GM12878 (cell line): ENCODE measurements around the gene GPR68. TPM values are rescaled to one million over a fixed set of nuclear protein-coding genes. Genes with fewer than 3 reads are reported as not detected.

Experiments
- ATAC-seq: fragments of 200-7000 bp; cut with Tn5 transposase; 3 replicates; pipeline ENCODE4 v1.9.1; 2020; ENCODE audit warnings: mild to moderate bottlenecking, moderate library complexity
- BruUV-seq: library from RNA; stranded (reverse); fragments of 400-500 nt; replicated peaks from 2 replicates; lab custom pipeline; 2021; lab: Mats Ljungman, UMichigan
- CTCF ChIA-PET: fragments of 300-600 bp; sonication (Branson Sonifier 250); formaldehyde crosslinking; extraction: SDS; loops from one replicate; lab custom pipeline; 2021; ENCODE audit warnings: inconsistent platforms; lab: Yijun Ruan, JAX
- POLR2A ChIA-PET: fragments of 350-600 bp; formaldehyde crosslinking; extraction: SDS; loops from one replicate; lab custom pipeline; 2021; ENCODE audit warnings: inconsistent platforms; lab: Charles Lee
- RAD21 ChIA-PET: fragments of 300-600 bp; sonication (Branson Sonifier 250); formaldehyde crosslinking; loops from one replicate; lab custom pipeline; 2023; ENCODE audit warnings: antibody characterized with exemption; ENCODE audit not compliant: unreplicated experiment; lab: Charles Lee
- SMC1A ChIA-PET: fragments of 300-600 bp; sonication (Branson Sonifier 250); formaldehyde crosslinking; loops from one replicate; lab custom pipeline; 2023; ENCODE audit not compliant: unreplicated experiment, uncharacterized antibody; lab: Charles Lee
- DNase-seq: peaks from one replicate; pipeline ENCODE4 v3.0.0-alpha.2; 2011; ENCODE audit warnings: low read depth, low spot score
- FAIRE-seq: peaks from 3 replicates; lab custom pipeline; 2011; peaks lifted over from hg19 to GRCh38; lab: Jason Lieb, UNC
- H2AFZ ChIP-seq: 2 replicates; pipeline ENCODE4 v1.6.0; 2011; ENCODE audit warnings: low read depth, low read length, control low read depth; ENCODE audit not compliant: control insufficient read depth
- H3K27ac ChIP-seq: 2 replicates; pipeline ENCODE4 v1.5.1; 2011; ENCODE audit warnings: control low read depth; ENCODE audit not compliant: control insufficient read depth, insufficient read depth
- H3K27me3 ChIP-seq, 2 experiments: replicated peaks in 1 of 2; 2 replicates each; pipeline versions ENCODE4 v1.6.0 to v1.6.1; 2011; ENCODE audit warnings: low read length in 1 of 2; ENCODE audit not compliant: control insufficient read depth in 2 of 2, insufficient read depth in 2 of 2
- H3K36me3 ChIP-seq, 2 experiments: 2 replicates each; pipeline ENCODE4 v1.5.1; 2011; ENCODE audit warnings: low read length in 1 of 2; ENCODE audit not compliant: control insufficient read depth in 2 of 2, insufficient read depth in 2 of 2
- H3K4me1 ChIP-seq: 2 replicates; pipeline ENCODE4 v1.6.1; 2011; ENCODE audit warnings: mild to moderate bottlenecking, low read length, moderate library complexity, mixed read lengths; ENCODE audit not compliant: control insufficient read depth, insufficient read depth
- H3K4me2 ChIP-seq: 2 replicates; pipeline ENCODE4 v1.6.0; 2011; ENCODE audit warnings: control low read depth; ENCODE audit not compliant: control insufficient read depth, insufficient read depth
- H3K4me3 ChIP-seq: fragments of 200-600 bp; sonication (generic); 2 replicates; pipeline ENCODE4 v1.5.1; 2016
- H3K79me2 ChIP-seq: 2 replicates; pipeline ENCODE4 v1.6.0; 2011; ENCODE audit warnings: low read length; ENCODE audit not compliant: control insufficient read depth, insufficient read depth
- H3K9ac ChIP-seq: 2 replicates; pipeline ENCODE4 v1.8.0; 2011; ENCODE audit warnings: low read length, control low read depth, mixed read lengths; ENCODE audit not compliant: control insufficient read depth, insufficient read depth
- H3K9me3 ChIP-seq: replicated peaks from 3 replicates; pipeline ENCODE4 v1.5.1; 2011; ENCODE audit warnings: mild to moderate bottlenecking, low read length; ENCODE audit not compliant: control insufficient read depth, insufficient read depth
- H4K20me1 ChIP-seq: 2 replicates; pipeline ENCODE4 v1.6.0; 2011; ENCODE audit not compliant: control insufficient read depth, insufficient read depth
- CHD2 ChIP-seq: IDR thresholded peaks from 2 replicates; pipeline ENCODE4 v1.6.1; 2011; ENCODE audit warnings: low read depth, low read length, improper control_type of control experiment, borderline replicate concordance
- DPF2 ChIP-seq: fragments of 450-650 bp; IDR thresholded peaks from 2 replicates; pipeline ENCODE4 v1.6.1; 2017; ENCODE audit warnings: mild to moderate bottlenecking
- NFXL1 ChIP-seq: fragments of 450-650 bp; IDR thresholded peaks from 2 replicates; pipeline ENCODE4 v1.6.1; 2017; ENCODE audit warnings: antibody characterized with exemption, mild to moderate bottlenecking, borderline replicate concordance
- NR2F1 ChIP-seq: fragments of 450-650 bp; conservative IDR thresholded peaks from 2 replicates; pipeline ENCODE4 v1.6.1; 2017; ENCODE audit warnings: mild to moderate bottlenecking
- PAX8 ChIP-seq: fragments of 450-650 bp; IDR thresholded peaks from 2 replicates; pipeline ENCODE4 v1.6.1; 2017; ENCODE audit warnings: mild to moderate bottlenecking, moderate library complexity
- POLR2AphosphoS5 ChIP-seq: IDR thresholded peaks from 2 replicates; pipeline ENCODE4 v1.6.1; 2011; ENCODE audit warnings: mild to moderate bottlenecking, low read length, inconsistent platforms
- RB1 ChIP-seq: fragments of 450-650 bp; formaldehyde crosslinking; IDR thresholded peaks from 2 replicates; pipeline ENCODE4 v1.6.1; 2017; ENCODE audit warnings: mild to moderate bottlenecking, borderline replicate concordance
- RBBP5 ChIP-seq: fragments of 200-600 bp; sonication (generic); conservative IDR thresholded peaks from 2 replicates; pipeline ENCODE4 v1.6.1; 2016
- SREBF1 ChIP-seq: IDR thresholded peaks from 2 replicates; pipeline ENCODE4 v1.6.1; 2012; ENCODE audit warnings: mild to moderate bottlenecking, low read length
- STAT1 ChIP-seq: fragments of 450-650 bp; conservative IDR thresholded peaks from 2 replicates; pipeline ENCODE4 v1.6.1; 2014; ENCODE audit warnings: antibody characterized with exemption, mild to moderate bottlenecking
- ZBED1 ChIP-seq: IDR thresholded peaks from 2 replicates; pipeline ENCODE4 v1.6.1; 2016; ENCODE audit warnings: borderline replicate concordance
- WGBS: methylation state at CpG from one replicate; pipeline ENCODE4 v1.1.6; 2016; ENCODE audit warnings: low lambda C conversion rate; ENCODE audit not compliant: insufficient replicate concordance, insufficient coverage; ENCODE audit errors: missing lambda C conversion rate; 5-methylcytosine and 5-hydroxymethylcytosine counted together
- in situ Hi-C: fragments of 300-500 bp; cut with MboI; formaldehyde crosslinking; loops from 9 replicates; pipeline ENCODE4 v1.14.3; 2018; ENCODE audit warnings: mixed read lengths
- intact Hi-C: fragments of 100-400 bp; cut with micrococcal nuclease; formaldehyde crosslinking; loops from one replicate; pipeline ENCODE4 v1.14.2; 2022; ENCODE audit not compliant: unreplicated experiment
- polyA plus RNA-seq, 11 experiments: library from polyadenylated mRNA; depleted of rRNA in 4 of 11; unstranded in 6 of 11; stranded (reverse) in 5 of 11; fragments of >200 nt; fragmentation: Nextera tagmentation in 4 of 11; fragmentation: Illumina TruSeq in 1 of 11; extraction: Ambion mirVana in 4 of 11; extraction: Trizol in 1 of 11; gene quantifications; 1 replicate in 1 of 11; 2 replicates in 10 of 11; pipeline versions ENCODE4 v1.2.1 to v1.2.3, GENCODE V29; 2011 to 2016; ENCODE audit warnings: inconsistent platforms in 2 of 11, missing spikeins in 2 of 11, low read depth in 1 of 11
- total RNA-seq, 4 experiments: library from RNA; depleted of rRNA in 3 of 4; stranded (reverse); fragments of >200 nt in 3 of 4; fragmentation: Illumina TruSeq in 1 of 4; extraction: Trizol in 1 of 4; gene quantifications; 2 replicates each; pipeline versions ENCODE4 v1.2.1 to v1.2.3, GENCODE V29; 2013 to 2021
- TF ChIP-seq, protein P1 (sequence below), 3 experiments: IDR thresholded peaks in 2 of 3; conservative IDR thresholded peaks in 1 of 3; 2 replicates each; pipeline ENCODE4 v1.5.1; 2011; ENCODE audit warnings: low read depth in 3 of 3, low read length in 3 of 3, mild to moderate bottlenecking in 3 of 3, control low read depth in 2 of 3, moderate library complexity in 2 of 3, inconsistent platforms in 1 of 3, mixed read lengths in 1 of 3; ENCODE audit not compliant: control insufficient read depth in 2 of 3, insufficient read depth in 1 of 3; ENCODE audit errors: extremely low read depth in 1 of 3

The GPR68 gene
- total and polyA plus RNA-seq, 10 of the 15 experiments (the other 5 are each of a cell fraction or from before 2014, with no cell fraction given) = 0.06 to 3.4 (median 1.8) TPM

DNA sequence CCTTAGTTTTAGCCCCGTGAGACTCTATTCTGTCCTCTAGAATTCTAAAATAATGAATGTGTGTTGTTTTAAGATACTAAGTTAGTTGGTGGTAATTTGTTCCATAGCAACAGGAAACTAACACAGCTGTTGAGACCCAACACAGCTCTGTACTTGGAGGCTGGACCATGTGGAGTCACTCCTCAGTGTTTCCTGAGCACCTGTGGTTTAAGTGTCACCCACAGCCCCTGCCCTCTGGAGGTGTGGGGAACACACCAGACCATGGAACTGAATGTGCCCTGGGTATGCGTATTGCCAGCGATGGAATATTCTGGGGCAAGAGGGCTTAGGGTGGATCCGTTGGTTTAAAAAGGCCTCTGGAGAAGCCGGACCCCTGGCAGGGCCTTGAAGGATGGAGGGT, 16.6 kb upstream of the GPR68 start:
- ChIA-PET POLR2A (interaction anchor here (0.6 kb wide), 1 partner anchor 162 kb away, joined by 3 read pairs; no protein-coding TSS in a partner anchor), SMC1A (interaction anchor here (1.0 kb wide), 1 partner anchor 18 kb away, joined by 4 read pairs; no protein-coding TSS in a partner anchor), CTCF (interaction anchor here (0.6 to 2.1 kb wide), 5 partner anchors 14 to 88 kb away, joined by 3 to 5 read pairs (median 4); no protein-coding TSS in a partner anchor), RAD21 (interaction anchor here (1.0 kb wide), 1 partner anchor 38 kb away, joined by 3 read pairs; no protein-coding TSS in a partner anchor)
- Histone ChIP-seq H4K20me1 (no peaks in the 10 kb centered on the region), H3K4me3 (no peak overlapping the region), H3K79me2 (no peaks in the 10 kb centered on the region), H3K9ac (no peak overlapping the region), H2AFZ (no peak overlapping the region), H3K36me3 (no peaks in the 10 kb centered on the region), H3K27ac (no peak overlapping the region), H3K9me3 (no peaks in the 10 kb centered on the region), H3K4me2 (no peak overlapping the region), H3K4me1 (no peaks in the 10 kb centered on the region), H3K27me3 (peaks cover 0 to 4% of the 10 kb centered on the region in 2 experiments; a peak in 1 of 4 replicates)
- DNase-seq (no peak), FAIRE-seq (no peak), ATAC-seq (peak; percentile 10; the same call in 2 of the 3 replicates)
- in situ Hi-C loops = no loop called here
- TF ChIP-seq SREBF1 (no peak), ZBED1 (no peak), POLR2AphosphoS5 (no peak), NFXL1 (no peak), DPF2 (no peak), RB1 (no peak), PAX8 (no peak), NR2F1 (no peak), CHD2 (no peak), STAT1 (no peak), RBBP5 (no peak)
- TF ChIP-seq, protein P1, sequence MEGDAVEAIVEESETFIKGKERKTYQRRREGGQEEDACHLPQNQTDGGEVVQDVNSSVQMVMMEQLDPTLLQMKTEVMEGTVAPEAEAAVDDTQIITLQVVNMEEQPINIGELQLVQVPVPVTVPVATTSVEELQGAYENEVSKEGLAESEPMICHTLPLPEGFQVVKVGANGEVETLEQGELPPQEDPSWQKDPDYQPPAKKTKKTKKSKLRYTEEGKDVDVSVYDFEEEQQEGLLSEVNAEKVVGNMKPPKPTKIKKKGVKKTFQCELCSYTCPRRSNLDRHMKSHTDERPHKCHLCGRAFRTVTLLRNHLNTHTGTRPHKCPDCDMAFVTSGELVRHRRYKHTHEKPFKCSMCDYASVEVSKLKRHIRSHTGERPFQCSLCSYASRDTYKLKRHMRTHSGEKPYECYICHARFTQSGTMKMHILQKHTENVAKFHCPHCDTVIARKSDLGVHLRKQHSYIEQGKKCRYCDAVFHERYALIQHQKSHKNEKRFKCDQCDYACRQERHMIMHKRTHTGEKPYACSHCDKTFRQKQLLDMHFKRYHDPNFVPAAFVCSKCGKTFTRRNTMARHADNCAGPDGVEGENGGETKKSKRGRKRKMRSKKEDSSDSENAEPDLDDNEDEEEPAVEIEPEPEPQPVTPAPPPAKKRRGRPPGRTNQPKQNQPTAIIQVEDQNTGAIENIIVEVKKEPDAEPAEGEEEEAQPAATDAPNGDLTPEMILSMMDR (IDR thresholded peaks at IDR 0.05 in 2 of 3, conservative IDR thresholded peaks at IDR 0.05 in 1 of 3; ENCODE audit: control insufficient read depth in 2 of 3, extremely low read depth in 1 of 3, insufficient read depth in 1 of 3, low read depth in 3 of 3, low read length in 3 of 3) = no peak
- no TSS peak for BruUV-seq
- intact Hi-C loops = no loop called here
- 97% methylated on average over 5 of the region's 5 CpGs for WGBS
